ENCODE measurements around the gene TRIO. TPM values are rescaled to one million over a fixed set of nuclear protein-coding genes. Genes with fewer than 3 reads are reported as not detected.

TRIO gene
- total RNA-seq, 1 experiment from 2014 or later, result 211 TPM

- POLR2A ChIA-PET (ENCODE audit: unreplicated experiment), result no interaction called here
- H3K79me2 ChIP-seq (ENCODE audit: low read length), result peaks cover 29% of the 10 kb centered on the region; the same call in 1 of the 2 replicates
- TF ChIP-seq, protein P1, sequence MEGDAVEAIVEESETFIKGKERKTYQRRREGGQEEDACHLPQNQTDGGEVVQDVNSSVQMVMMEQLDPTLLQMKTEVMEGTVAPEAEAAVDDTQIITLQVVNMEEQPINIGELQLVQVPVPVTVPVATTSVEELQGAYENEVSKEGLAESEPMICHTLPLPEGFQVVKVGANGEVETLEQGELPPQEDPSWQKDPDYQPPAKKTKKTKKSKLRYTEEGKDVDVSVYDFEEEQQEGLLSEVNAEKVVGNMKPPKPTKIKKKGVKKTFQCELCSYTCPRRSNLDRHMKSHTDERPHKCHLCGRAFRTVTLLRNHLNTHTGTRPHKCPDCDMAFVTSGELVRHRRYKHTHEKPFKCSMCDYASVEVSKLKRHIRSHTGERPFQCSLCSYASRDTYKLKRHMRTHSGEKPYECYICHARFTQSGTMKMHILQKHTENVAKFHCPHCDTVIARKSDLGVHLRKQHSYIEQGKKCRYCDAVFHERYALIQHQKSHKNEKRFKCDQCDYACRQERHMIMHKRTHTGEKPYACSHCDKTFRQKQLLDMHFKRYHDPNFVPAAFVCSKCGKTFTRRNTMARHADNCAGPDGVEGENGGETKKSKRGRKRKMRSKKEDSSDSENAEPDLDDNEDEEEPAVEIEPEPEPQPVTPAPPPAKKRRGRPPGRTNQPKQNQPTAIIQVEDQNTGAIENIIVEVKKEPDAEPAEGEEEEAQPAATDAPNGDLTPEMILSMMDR (conservative IDR thresholded peaks at IDR 0.05; ENCODE audit: low read depth, low read length), result no peak
- TF ChIP-seq EZH2 (IDR thresholded peaks at IDR 0.05; ENCODE audit: low read length, unreplicated experiment) (no peak), EZH2phosphoT487 (IDR thresholded peaks at IDR 0.05; ENCODE audit: borderline replicate concordance, low read length) (no peak)
- H3F3A ChIP-seq (ENCODE audit: low read length, unreplicated experiment), result no peaks in the 10 kb centered on the region
- CTCF ChIA-PET, result no interaction called here
- no peak overlapping the region for H3K27ac ChIP-seq (ENCODE audit: low read length)
- DNase-seq, result no peak
- BruUV-seq (replicated peaks), result no TSS peak
- 0 out of 2 replicates have a peak, but pooled peaks cover 13% of the 10 kb centered on the region for H4K20me1 ChIP-seq (ENCODE audit: low read length)
- no peaks in the 10 kb centered on the region for H3K9me3 ChIP-seq (ENCODE audit: low read length)
- no peak overlapping the region for H3K4me3 ChIP-seq (ENCODE audit: low read length)
- no peaks in the 10 kb centered on the region for H3K9me2 ChIP-seq (replicated peaks; ENCODE audit: low read length)
- H2AFZ ChIP-seq (ENCODE audit: low read length), result no peak overlapping the region
- ATAC-seq, result no peak
- peaks cover 52% of the 10 kb centered on the region for H3K36me3 ChIP-seq (ENCODE audit: low read depth, low read length)
- intact Hi-C loops (cut with micrococcal nuclease), result no loop called here
- no peak overlapping the region for H3K4me2 ChIP-seq (ENCODE audit: low read length)
- no peak overlapping the region for H3K9ac ChIP-seq (ENCODE audit: low read length)
- no peaks in the 10 kb centered on the region for H3K4me1 ChIP-seq (ENCODE audit: insufficient read depth, low read length)
- no peaks in the 10 kb centered on the region for H3K27me3 ChIP-seq (ENCODE audit: low read length)
Observed at GRCh38 chr5:14343376-14343775, 200.2 kb downstream of the TRIO start.

DNA sequence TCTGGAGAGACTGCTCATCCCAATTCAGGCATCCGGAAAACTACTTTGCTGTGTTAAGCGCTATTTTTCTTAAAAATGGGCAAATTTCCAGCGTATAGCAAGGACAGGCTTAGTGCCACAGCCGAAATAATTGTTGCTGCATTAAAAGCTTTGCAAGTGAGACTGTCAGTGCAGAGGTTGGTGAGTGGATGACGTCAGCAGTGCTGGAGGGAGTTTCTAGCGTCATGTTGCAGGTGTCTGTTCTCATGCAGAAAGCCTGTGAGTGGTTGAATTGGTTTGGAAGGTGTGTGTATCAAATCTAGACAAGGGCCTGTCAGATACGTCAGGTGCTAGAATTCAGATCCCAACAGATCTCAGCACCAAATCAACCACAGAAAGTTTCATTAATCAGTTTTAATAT lies 204.4 kb downstream of the TRIO start:
- Histone ChIP-seq H3K9me3 (ENCODE audit: low read length) (no peaks in the 10 kb centered on the region), H3K36me3 (ENCODE audit: low read depth, low read length) (peaks cover 57% of the 10 kb centered on the region), H3K4me1 (ENCODE audit: insufficient read depth, low read length) (no peaks in the 10 kb centered on the region), H3K9me2 (replicated peaks; ENCODE audit: low read length) (no peaks in the 10 kb centered on the region), H3F3A (ENCODE audit: low read length, unreplicated experiment) (no peaks in the 10 kb centered on the region), H3K79me2 (ENCODE audit: low read length) (peaks cover 34% of the 10 kb centered on the region), H4K20me1 (ENCODE audit: low read length) (peaks cover 19% of the 10 kb centered on the region), H3K9ac (ENCODE audit: low read length) (no peak overlapping the region), H3K27me3 (ENCODE audit: low read length) (no peaks in the 10 kb centered on the region), H3K27ac (ENCODE audit: low read length) (no peak overlapping the region), H3K4me3 (ENCODE audit: low read length) (no peak overlapping the region), H3K4me2 (ENCODE audit: low read length) (no peak overlapping the region), H2AFZ (ENCODE audit: low read length) (no peak overlapping the region)
- TF ChIP-seq EZH2phosphoT487 (IDR thresholded peaks at IDR 0.05; ENCODE audit: borderline replicate concordance, low read length) (no peak), EZH2 (IDR thresholded peaks at IDR 0.05; ENCODE audit: low read length, unreplicated experiment) (no peak)
- TF ChIP-seq, protein P1 (conservative IDR thresholded peaks at IDR 0.05; ENCODE audit: low read depth, low read length), result no peak
- ATAC-seq (no peak), DNase-seq (no peak)
- CTCF ChIA-PET, result no interaction called here
- intact Hi-C loops (cut with micrococcal nuclease), result no loop called here
- POLR2A ChIA-PET (ENCODE audit: unreplicated experiment), result no interaction called here
- BruUV-seq (replicated peaks), result no TSS peak

- no TSS peak for BruUV-seq (replicated peaks)
- Histone ChIP-seq H3K9me2 (replicated peaks; ENCODE audit: low read length) (no peaks in the 10 kb centered on the region), H3K79me2 (ENCODE audit: low read length) (peaks cover 34% of the 10 kb centered on the region), H2AFZ (ENCODE audit: low read length) (no peak overlapping the region), H3K9me3 (ENCODE audit: low read length) (no peaks in the 10 kb centered on the region), H4K20me1 (ENCODE audit: low read length) (peaks cover 18% of the 10 kb centered on the region), H3K27me3 (ENCODE audit: low read length) (no peaks in the 10 kb centered on the region), H3F3A (ENCODE audit: low read length, unreplicated experiment) (no peaks in the 10 kb centered on the region), H3K27ac (ENCODE audit: low read length) (no peak overlapping the region), H3K36me3 (ENCODE audit: low read depth, low read length) (peaks cover 57% of the 10 kb centered on the region), H3K4me1 (ENCODE audit: insufficient read depth, low read length) (no peaks in the 10 kb centered on the region), H3K9ac (ENCODE audit: low read length) (no peak overlapping the region), H3K4me3 (ENCODE audit: low read length) (no peak overlapping the region), H3K4me2 (ENCODE audit: low read length) (no peak overlapping the region)
- no peak for TF ChIP-seq EZH2phosphoT487 (IDR thresholded peaks at IDR 0.05; ENCODE audit: borderline replicate concordance, low read length)
- intact Hi-C loops (cut with micrococcal nuclease), result no loop called here
- POLR2A ChIA-PET (ENCODE audit: unreplicated experiment), result no interaction called here
- CTCF ChIA-PET, result no interaction called here
- no peak for ATAC-seq
- DNase-seq, result no peak
Observed at GRCh38 chr5:14348142-14348541, 205.0 kb downstream of the TRIO start.
